Measurements from ENCODE around the gene CAPN15. TPM values are rescaled to one million over a fixed set of nuclear protein-coding genes. Genes with fewer than 3 reads are reported as not detected.

Gene CAPN15
- total RNA-seq, 1 experiment from 2014 or later: 60.4 TPM

DNA sequence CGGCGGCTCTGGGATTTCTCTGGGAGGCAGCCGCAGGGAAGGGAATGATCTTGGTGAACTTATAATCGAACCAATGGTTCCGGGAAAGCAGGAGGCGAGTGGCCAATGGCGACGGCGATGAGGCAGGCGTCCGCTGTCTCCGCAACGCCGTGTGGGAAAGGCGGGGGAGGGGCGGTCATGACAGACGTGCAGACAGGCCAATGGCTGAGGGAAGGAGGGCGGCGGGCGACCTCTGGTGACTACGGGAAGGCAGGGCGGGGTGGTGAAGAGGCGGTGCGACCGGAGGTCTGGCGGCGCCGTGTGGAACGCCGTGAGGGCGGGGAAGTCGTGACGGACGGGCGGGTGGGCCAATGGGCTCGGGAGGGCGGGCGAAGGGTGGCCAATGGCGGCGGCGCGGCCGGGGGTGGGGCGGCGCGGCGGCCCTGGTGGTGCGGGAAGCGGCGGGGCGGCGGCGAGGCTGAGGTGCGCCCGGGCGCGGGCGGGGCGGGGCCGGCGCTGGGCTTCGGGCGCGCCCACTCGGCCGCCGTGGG is 62.2 kb downstream of the CAPN15 start, which contains the start of gene RAB40C:
RAB40C (plus strand) TSS at position 409 of the 530 bp plus-strand sequence. CDS start 226 bp downstream, outside the sequence.
- Histone ChIP-seq H4K20me1 (ENCODE audit: low read length) (peaks cover 12% of the 10 kb centered on the region; the same call in 1 of the 2 replicates), H3K79me2 (ENCODE audit: low read length) (peaks cover 58% of the 10 kb centered on the region), H3K27me3 (ENCODE audit: low read length) (no peaks in the 10 kb centered on the region), H3K4me3 (ENCODE audit: low read length) (peak within 1 kb of the TSS; percentile 91), H3K27ac (ENCODE audit: low read length) (peak within 1 kb of the TSS; percentile 77), H3F3A (ENCODE audit: low read length, unreplicated experiment) (no peaks in the 10 kb centered on the region), H3K9ac (ENCODE audit: low read length) (peak within 1 kb of the TSS; percentile 92), H3K4me2 (ENCODE audit: low read length) (peak within 1 kb of the TSS; percentile 97), H3K36me3 (ENCODE audit: low read depth, low read length) (no peaks in the 10 kb centered on the region), H2AFZ (ENCODE audit: low read length) (peak within 1 kb of the TSS; percentile 89), H3K4me1 (ENCODE audit: insufficient read depth, low read length) (peaks cover 28% of the 10 kb centered on the region), H3K9me3 (ENCODE audit: low read length) (no peaks in the 10 kb centered on the region), H3K9me2 (replicated peaks; ENCODE audit: low read length) (no peaks in the 10 kb centered on the region)
- peak; percentile 79 for ATAC-seq
- no TSS peak for BruUV-seq (replicated peaks)
- peak; percentile 92 for DNase-seq
- POLR2A ChIA-PET (ENCODE audit: unreplicated experiment): no interaction called here
- CTCF ChIA-PET: interaction anchor here (0.6 to 1.2 kb wide), 2 partner anchors 47 to 71 kb away, joined by 3 read pairs; partner anchors contain the start of gene METTL26
- intact Hi-C loops (cut with micrococcal nuclease): loop anchor here (5.0 to 10.0 kb wide), 2 partner anchors 48 to 65 kb away; partner anchors contain the start of genes CAPN15 and METTL26
- TF ChIP-seq CTCF (conservative IDR thresholded peaks at IDR 0.05; ENCODE audit: low read depth, low read length) (no peak), EZH2phosphoT487 (IDR thresholded peaks at IDR 0.05; ENCODE audit: borderline replicate concordance, low read length) (no peak), EZH2 (IDR thresholded peaks at IDR 0.05; ENCODE audit: low read length, unreplicated experiment) (no peak)

- H4K20me1 ChIP-seq (ENCODE audit: low read length): peaks cover 12% of the 10 kb centered on the region; the same call in 1 of the 2 replicates
- no TSS peak for BruUV-seq (replicated peaks)
- peak; percentile 23 for DNase-seq
Observed at GRCh38 chr16:590188-590814, 62.8 kb downstream of the CAPN15 start.

More at GRCh38 chr16:590188-590814, 62.8 kb downstream of the CAPN15 start:
- intact Hi-C loops (cut with micrococcal nuclease): no loop called here
- H2AFZ ChIP-seq (ENCODE audit: low read length): peak overlapping the region; percentile 57; the same call in 1 of the 2 replicates
- H3K9ac ChIP-seq (ENCODE audit: low read length): peak overlapping the region; percentile 69
- no peak for TF ChIP-seq EZH2 (IDR thresholded peaks at IDR 0.05; ENCODE audit: low read length, unreplicated experiment)
- no peak for TF ChIP-seq CTCF (conservative IDR thresholded peaks at IDR 0.05; ENCODE audit: low read depth, low read length)
- no peak for TF ChIP-seq EZH2phosphoT487 (IDR thresholded peaks at IDR 0.05; ENCODE audit: borderline replicate concordance, low read length)
- H3K9me3 ChIP-seq (ENCODE audit: low read length): no peaks in the 10 kb centered on the region
- peak overlapping the region; percentile 91 for H3K4me3 ChIP-seq (ENCODE audit: low read length)
- H3K27ac ChIP-seq (ENCODE audit: low read length): no peak overlapping the region
- no peaks in the 10 kb centered on the region for H3K27me3 ChIP-seq (ENCODE audit: low read length)
- CTCF ChIA-PET: interaction anchor here (0.6 to 1.2 kb wide), 2 partner anchors 46 to 71 kb away, joined by 3 read pairs; partner anchors contain the start of gene METTL26
- H3K36me3 ChIP-seq (ENCODE audit: low read depth, low read length): no peaks in the 10 kb centered on the region
- peaks cover 63% of the 10 kb centered on the region for H3K79me2 ChIP-seq (ENCODE audit: low read length)
- peak; percentile 1; the same call in 1 of the 2 replicates for ATAC-seq
- H3K4me2 ChIP-seq (ENCODE audit: low read length): peak overlapping the region; percentile 97
- no peaks in the 10 kb centered on the region for H3K9me2 ChIP-seq (replicated peaks; ENCODE audit: low read length)
- POLR2A ChIA-PET (ENCODE audit: unreplicated experiment): no interaction called here
- H3F3A ChIP-seq (ENCODE audit: low read length, unreplicated experiment): no peaks in the 10 kb centered on the region
- H3K4me1 ChIP-seq (ENCODE audit: insufficient read depth, low read length): peaks cover 28% of the 10 kb centered on the region

Data from PC-3 (cell line).